Astrocyte (in vitro differentiated cells and primary cell): Measurements from ENCODE around the gene NBDY. TPM values are rescaled to one million over a fixed set of nuclear protein-coding genes. Genes with fewer than 3 reads are reported as not detected.

Experiments used
- DNase-seq: peaks from one replicate; pipeline ENCODE4 v3.0.0-alpha.2; 2010; ENCODE audit warnings: low read depth
- FAIRE-seq: peaks from 2 replicates; lab custom pipeline; 2011; peaks lifted over from hg19 to GRCh38; lab: Jason Lieb, UNC
- H2AFZ ChIP-seq: 2 replicates; pipeline ENCODE4 v1.6.0; 2012; ENCODE audit warnings: low read depth, low read length, inconsistent platforms
- H3K27ac ChIP-seq: 2 replicates; pipeline ENCODE4 v1.5.1; 2011; ENCODE audit warnings: low read depth, low read length, inconsistent platforms
- H3K27me3 ChIP-seq: 2 replicates; pipeline ENCODE4 v1.6.0; 2011; ENCODE audit warnings: low read length, inconsistent platforms; ENCODE audit not compliant: insufficient read depth
- H3K36me3 ChIP-seq: 2 replicates; pipeline ENCODE4 v1.5.1; 2011; ENCODE audit warnings: low read length, inconsistent platforms; ENCODE audit not compliant: insufficient read depth
- H3K4me1 ChIP-seq: 2 replicates; pipeline ENCODE4 v1.5.1; 2011; ENCODE audit warnings: low read length, inconsistent platforms; ENCODE audit not compliant: insufficient read depth
- H3K4me2 ChIP-seq: 2 replicates; pipeline ENCODE4 v1.6.0; 2012; ENCODE audit warnings: low read length, inconsistent platforms
- H3K4me3 ChIP-seq: 2 replicates; pipeline ENCODE4 v1.5.1; 2011; ENCODE audit warnings: low read depth, mild to moderate bottlenecking, low read length, inconsistent platforms; ENCODE audit not compliant: insufficient read depth
- H3K79me2 ChIP-seq: 2 replicates; pipeline ENCODE4 v1.6.0; 2012; ENCODE audit warnings: mild to moderate bottlenecking, low read length, inconsistent platforms; ENCODE audit not compliant: insufficient read depth
- H3K9ac ChIP-seq: 2 replicates; pipeline ENCODE4 v1.6.0; 2012; ENCODE audit warnings: mild to moderate bottlenecking, low read length, inconsistent platforms
- H3K9me3 ChIP-seq: 2 replicates; pipeline ENCODE4 v1.5.1; 2012; ENCODE audit warnings: low read depth, mild to moderate bottlenecking, low read length, inconsistent platforms; ENCODE audit not compliant: insufficient read depth
- H4K20me1 ChIP-seq: 2 replicates; pipeline ENCODE4 v1.6.0; 2012; ENCODE audit warnings: low read length, inconsistent platforms; ENCODE audit not compliant: insufficient read depth
- H3K27ac Mint-ChIP-seq: one replicate; pipeline ENCODE4 v1.8.0; 2021; ENCODE audit warnings: mild to moderate bottlenecking, mixed read lengths; ENCODE audit not compliant: unreplicated experiment
- H3K27me3 Mint-ChIP-seq: one replicate; pipeline ENCODE4 v1.8.0; 2021; ENCODE audit warnings: low read depth, mixed read lengths; ENCODE audit not compliant: unreplicated experiment
- H3K36me3 Mint-ChIP-seq: one replicate; pipeline ENCODE4 v1.8.0; 2021; ENCODE audit warnings: low read depth, mixed read lengths; ENCODE audit not compliant: unreplicated experiment
- H3K4me1 Mint-ChIP-seq: one replicate; pipeline ENCODE4 v1.8.0; 2021; ENCODE audit warnings: low read depth, mixed read lengths; ENCODE audit not compliant: unreplicated experiment
- H3K4me3 Mint-ChIP-seq: one replicate; pipeline ENCODE4 v1.8.0; 2021; ENCODE audit warnings: mild to moderate bottlenecking, moderate library complexity, mixed read lengths; ENCODE audit not compliant: unreplicated experiment
- H3K9me3 Mint-ChIP-seq: one replicate; pipeline ENCODE4 v1.8.0; 2021; ENCODE audit warnings: mild to moderate bottlenecking, mixed read lengths; ENCODE audit not compliant: unreplicated experiment
- CTCF ChIP-seq: IDR thresholded peaks from 2 replicates; pipeline ENCODE4 v1.5.1; 2011; ENCODE audit warnings: low read depth, mild to moderate bottlenecking, inconsistent platforms, low read length, moderate library complexity; ENCODE audit not compliant: insufficient read depth
- EZH2 ChIP-seq: IDR thresholded peaks from 2 replicates; pipeline ENCODE4 v1.6.1; 2012; ENCODE audit warnings: mild to moderate bottlenecking, low read length, inconsistent platforms; ENCODE audit not compliant: insufficient read depth
- total RNA-seq: library from RNA; stranded (reverse); gene quantifications from 2 replicates; pipeline ENCODE4 v1.2.1, GENCODE V29; 2021

The NBDY gene
- total RNA-seq, 1 donor from 2014 or later, result 86.9 TPM

GRCh38 chrX:56763556-56764152, 34.6 kb downstream of the NBDY start:
- Histone ChIP-seq H3K4me1 (peaks cover 3% of the 10 kb centered on the region), H3K4me3 (no peak overlapping the region), H3K36me3 (no peaks in the 10 kb centered on the region), H3K27ac (no peak overlapping the region), H3K79me2 (no peaks in the 10 kb centered on the region), H3K9ac (no peak overlapping the region), H3K27me3 (no peaks in the 10 kb centered on the region), H3K9me3 (no peaks in the 10 kb centered on the region), H2AFZ (no peak overlapping the region), H4K20me1 (peaks cover 35% of the 10 kb centered on the region), H3K4me2 (no peak overlapping the region)
- DNase-seq (peak; percentile 16), FAIRE-seq (peak; percentile 97)
- Mint-ChIP-seq H3K27ac (no peak overlapping the region), H3K27me3 (no peaks in the 10 kb centered on the region), H3K4me3 (no peak overlapping the region), H3K4me1 (peaks cover 27% of the 10 kb centered on the region), H3K9me3 (no peaks in the 10 kb centered on the region), H3K36me3 (peaks cover under 1% of the 10 kb centered on the region)
- TF ChIP-seq CTCF (no peak), EZH2 (no peak)

GRCh38 chrX:56764153-56764974, 35.3 kb downstream of the NBDY start:
- H3K9ac ChIP-seq, result no peak overlapping the region
- H3K27me3 ChIP-seq, result no peaks in the 10 kb centered on the region
- H3K4me3 Mint-ChIP-seq, result no peak overlapping the region
- peaks cover 27% of the 10 kb centered on the region for H3K4me1 Mint-ChIP-seq
- no peak overlapping the region for H3K4me2 ChIP-seq
- H2AFZ ChIP-seq, result no peak overlapping the region
- no peaks in the 10 kb centered on the region for H3K9me3 Mint-ChIP-seq
- peaks cover 30% of the 10 kb centered on the region for H4K20me1 ChIP-seq
- DNase-seq (peak; percentile 56), FAIRE-seq (peak; percentile 92)
- no peaks in the 10 kb centered on the region for H3K27me3 Mint-ChIP-seq
- no peaks in the 10 kb centered on the region for H3K79me2 ChIP-seq
- H3K27ac Mint-ChIP-seq, result no peak overlapping the region
- no peak for TF ChIP-seq EZH2
- TF ChIP-seq CTCF, result peak; percentile 41
- H3K4me3 ChIP-seq, result no peak overlapping the region
- no peaks in the 10 kb centered on the region for H3K36me3 ChIP-seq
- no peak overlapping the region for H3K27ac ChIP-seq
- H3K36me3 Mint-ChIP-seq, result no peaks in the 10 kb centered on the region
- no peaks in the 10 kb centered on the region for H3K9me3 ChIP-seq
- peaks cover 3% of the 10 kb centered on the region for H3K4me1 ChIP-seq
